Measurements from ENCODE around the gene CTRB1. TPM values are rescaled to one million over a fixed set of nuclear protein-coding genes. Genes with fewer than 3 reads are reported as not detected.
"Not testable (repeated sequence)": the region's sequence is repeated elsewhere in the genome, so short reads cannot be mapped to it uniquely, and the experiment has no call there.

The CTRB1 gene
- total RNA-seq, 2 donors from 2014 or later = 2.4 TPM; not detected in 1

DNA sequence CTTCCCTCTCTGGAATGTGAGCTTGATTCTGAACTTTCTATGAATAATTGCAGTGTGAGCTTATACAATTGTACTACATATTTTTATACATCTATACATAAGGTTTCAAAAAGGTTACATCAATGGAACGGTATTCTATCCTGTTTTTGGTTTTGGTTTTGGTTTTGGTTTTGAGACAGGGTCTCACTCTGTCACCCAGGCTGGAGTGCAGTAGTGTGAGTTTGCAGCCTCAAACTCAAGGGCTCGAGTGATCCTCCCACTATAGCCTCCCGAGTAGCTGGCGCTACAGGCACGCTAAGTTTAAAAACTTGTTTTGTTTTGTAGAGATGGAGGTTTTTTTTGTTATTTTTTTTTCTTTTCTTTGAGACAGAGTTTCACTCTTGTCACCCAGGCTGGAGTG is 1.1 kb downstream of the CTRB1 start:
- no peak for ATAC-seq

DNA sequence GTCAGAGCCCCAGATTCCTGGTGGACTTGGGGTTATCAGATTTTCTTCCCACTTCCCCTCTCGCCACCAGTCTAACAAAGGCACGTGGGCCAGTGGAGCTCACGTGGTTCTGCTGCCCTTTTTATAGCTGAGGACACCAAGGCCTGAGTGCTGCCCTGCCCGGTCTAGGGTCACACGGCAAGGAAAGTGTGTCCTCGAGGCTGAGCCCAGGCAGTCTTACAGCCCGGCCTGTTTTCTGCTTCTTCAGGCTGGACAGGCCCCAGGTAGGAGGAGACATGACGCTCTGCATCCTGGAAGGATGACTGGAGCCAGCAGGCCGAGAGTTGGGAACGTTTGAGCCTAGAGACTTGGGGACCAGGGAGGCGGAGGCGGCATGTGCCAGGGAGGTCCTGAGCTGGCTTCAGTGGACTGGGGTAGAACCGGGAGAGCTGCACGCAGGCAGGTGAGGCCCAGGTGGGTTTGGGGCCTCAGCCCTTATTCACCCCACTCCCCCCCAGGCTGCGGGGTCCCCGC is 3.5 kb downstream of the CTRB1 start:
- no peak for DNase-seq
- no peak for ATAC-seq
- intact Hi-C loops (cut with DNase I, micrococcal nuclease) = no loop called here

More for the DNA sequence above, 1.1 kb downstream of the CTRB1 start:
- intact Hi-C loops (cut with DNase I, micrococcal nuclease) = no loop called here
- DNase-seq = no peak

GRCh38 chr16:75223129-75223528 is 4.3 kb downstream of the CTRB1 start:
- ATAC-seq; intact Hi-C loops (cut with DNase I, micrococcal nuclease); DNase-seq: not testable (repeated sequence)

GRCh38 chr16:75224306-75225082 is 5.7 kb downstream of the CTRB1 start:
- intact Hi-C loops (cut with DNase I, micrococcal nuclease) = loop anchor here in 1 of 2 donors (2.0 kb wide), 1 partner anchor 18 kb away; the partner anchor contains the start of gene CTRB2
- ATAC-seq (peak; percentile 1), DNase-seq (no peak)

DNA sequence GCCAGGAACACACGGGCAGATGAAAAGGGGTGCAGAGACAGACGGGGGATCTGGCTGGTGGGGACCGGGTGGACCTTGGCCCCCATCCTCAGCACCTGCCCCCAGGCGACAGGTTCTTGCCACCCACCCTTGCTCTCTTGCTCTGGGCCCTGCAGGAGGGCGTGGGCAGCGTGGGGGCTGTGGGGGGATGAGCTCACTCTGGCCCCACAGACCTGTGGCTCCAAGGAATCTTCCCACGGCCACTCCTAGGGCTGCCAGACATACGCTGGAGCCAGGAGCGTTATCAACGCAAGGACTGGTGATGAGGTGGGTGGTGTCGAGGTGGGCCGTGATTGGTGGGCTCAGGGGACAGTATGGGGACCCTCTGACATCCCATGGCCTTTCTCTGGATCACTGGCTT is 6.3 kb downstream of the CTRB1 start:
- DNase-seq (no peak), ATAC-seq (peak; percentile 14)
- intact Hi-C loops (cut with DNase I, micrococcal nuclease) = loop anchor here in 1 of 2 donors (2.0 kb wide), 1 partner anchor 18 kb away; the partner anchor contains the start of gene CTRB2

- peak; percentile 9 for ATAC-seq
- intact Hi-C loops (cut with DNase I, micrococcal nuclease) = loop anchor here in 1 of 2 donors (2.0 kb wide), 1 partner anchor 19 kb away; the partner anchor contains the start of gene CTRB2
- DNase-seq = no peak
Measured at GRCh38 chr16:75225678-75226515, 7.1 kb downstream of the CTRB1 start.

DNA sequence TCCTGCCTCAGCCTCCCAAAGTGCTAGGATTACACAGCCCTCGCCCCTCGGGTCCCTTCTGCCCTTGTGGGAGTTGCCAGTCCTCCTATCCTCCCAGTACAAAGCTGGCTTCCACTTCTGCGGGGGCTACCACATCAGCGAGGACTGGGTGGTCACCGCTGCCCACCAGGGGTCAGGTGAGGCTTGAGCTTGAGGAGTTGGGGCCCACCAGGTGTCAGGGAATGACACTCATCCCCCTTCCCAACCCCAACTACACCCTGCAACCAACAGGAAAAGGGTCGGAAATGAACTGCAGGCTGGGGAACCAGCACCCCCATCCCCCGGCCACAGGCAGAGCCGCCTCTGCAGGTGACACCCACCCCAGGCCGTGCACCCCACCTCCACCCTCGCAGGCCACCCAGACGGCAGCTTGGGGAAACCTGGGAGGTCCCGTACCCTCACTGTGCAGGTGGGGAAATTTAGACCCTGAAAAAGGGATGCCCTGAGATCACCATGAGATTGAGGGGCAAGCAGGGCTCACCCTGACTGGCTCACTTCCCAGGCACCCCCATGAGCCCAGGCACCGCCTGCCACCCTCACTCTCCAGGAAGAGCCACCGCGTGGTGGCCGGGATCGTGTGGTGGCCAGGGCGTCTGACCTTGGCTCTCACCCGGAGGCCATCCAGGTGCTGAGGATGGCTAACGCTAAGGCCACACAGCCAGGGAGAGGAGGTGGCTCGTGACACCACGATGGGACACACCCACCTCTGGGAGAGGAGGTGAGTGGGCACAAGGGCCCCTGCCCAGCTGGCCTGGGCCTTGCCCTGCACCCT is 8.0 kb downstream of the CTRB1 start:
- intact Hi-C loops (cut with DNase I, micrococcal nuclease) = no loop called here
- ATAC-seq = peak; percentile 26
- no peak for DNase-seq

GRCh38 chr16:75227361-75228142 is 8.8 kb downstream of the CTRB1 start:
- intact Hi-C loops (cut with DNase I, micrococcal nuclease) = no loop called here
- DNase-seq (no peak), ATAC-seq (peak; percentile 20)

DNA sequence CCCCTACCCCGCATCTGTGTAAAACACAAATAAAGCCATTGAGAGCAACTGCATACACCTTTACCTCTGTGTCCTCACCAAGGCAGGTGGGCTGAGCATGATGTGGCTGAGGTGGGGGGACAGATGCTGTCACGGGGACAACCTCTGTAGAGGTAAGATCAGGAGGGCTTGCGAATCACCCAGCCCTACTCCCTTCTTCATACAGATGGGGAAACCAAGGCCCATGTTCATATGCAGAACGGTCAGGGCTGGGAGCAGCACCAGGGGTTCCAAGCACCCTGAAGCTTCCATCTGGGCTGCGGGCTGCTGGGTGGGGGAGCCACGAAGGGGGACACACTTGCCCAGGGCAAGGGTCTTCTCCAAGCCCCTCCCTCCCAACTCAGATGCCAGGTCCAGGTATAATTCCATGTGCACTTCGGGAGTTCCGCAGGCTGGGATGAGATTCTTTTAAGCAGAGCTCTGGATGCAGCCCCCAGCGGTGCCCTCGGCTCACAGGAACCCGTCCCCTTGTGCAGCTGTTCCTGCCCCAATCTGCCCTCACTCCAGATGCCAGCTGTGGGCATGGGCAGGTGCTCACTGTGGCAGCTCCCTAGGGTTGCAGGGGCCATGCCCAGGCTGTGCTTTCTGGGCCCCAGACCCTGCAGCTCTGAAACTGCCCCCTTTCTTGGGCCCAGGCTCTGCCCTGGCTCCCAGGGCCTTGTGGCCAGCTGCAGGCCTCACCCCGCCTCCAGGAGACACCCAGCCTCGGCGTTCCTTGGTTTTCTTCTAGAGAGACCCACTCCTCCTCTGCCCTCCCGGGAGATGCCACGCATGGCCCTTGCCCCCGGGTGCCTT is 9.6 kb downstream of the CTRB1 start:
- ATAC-seq (peak; percentile 0), DNase-seq (no peak)
- intact Hi-C loops (cut with DNase I, micrococcal nuclease) = no loop called here

- ATAC-seq = no peak
- intact Hi-C loops (cut with DNase I, micrococcal nuclease) = loop anchor here (5.0 to 10.0 kb wide), 2 partner anchors 158 to 165 kb away; no protein-coding TSS in a partner anchor
- no peak for DNase-seq
Measured at GRCh38 chr16:75229172-75230031, 10.6 kb downstream of the CTRB1 start.

GRCh38 chr16:75230471-75231110 is 11.8 kb downstream of the CTRB1 start:
- ATAC-seq = no peak
- DNase-seq = no peak
- intact Hi-C loops (cut with DNase I, micrococcal nuclease) = loop anchor here (5.0 to 10.0 kb wide), 2 partner anchors 157 to 164 kb away; no protein-coding TSS in a partner anchor

GRCh38 chr16:75231570-75231969 is 12.8 kb downstream of the CTRB1 start:
- intact Hi-C loops (cut with DNase I, micrococcal nuclease) = loop anchor here (5.0 to 10.0 kb wide), 2 partner anchors 156 to 163 kb away; no protein-coding TSS in a partner anchor
- ATAC-seq = no peak
- no peak for DNase-seq

GRCh38 chr16:75233611-75233938 is 14.8 kb downstream of the CTRB1 start:
- DNase-seq = no peak
- no peak for ATAC-seq
- intact Hi-C loops (cut with DNase I, micrococcal nuclease) = loop anchor here (5.0 to 10.0 kb wide), 2 partner anchors 154 to 161 kb away; no protein-coding TSS in a partner anchor

- intact Hi-C loops (cut with DNase I, micrococcal nuclease) = loop anchor here (5.0 to 10.0 kb wide), 2 partner anchors 152 to 160 kb away; no protein-coding TSS in a partner anchor
- DNase-seq (no peak), ATAC-seq (no peak)
Measured at GRCh38 chr16:75234856-75235696, 16.3 kb downstream of the CTRB1 start.
